Lung (tissue), 12 donors: Measurements from ENCODE around the gene MBNL1. TPM values are rescaled to one million over a fixed set of nuclear protein-coding genes. Genes with fewer than 3 reads are reported as not detected.

Source experiments
- ATAC-seq: fragments of 200-7000 bp; cut with Tn5 transposase; one replicate; pipeline ENCODE4 v1.9.1; 2020; ENCODE audit warnings: moderate number of reproducible peaks; ENCODE audit not compliant: insufficient read depth, low FRiP score
- DNase-seq, 3 donors: peaks; one replicate each; pipeline ENCODE4 v3.0.0-alpha.2; 2013 to 2017
- H3K27ac ChIP-seq, 2 donors: one replicate each; pipeline ENCODE4 v1.5.1; 2013; ENCODE audit warnings: mild to moderate bottlenecking in 2 of 2, moderate library complexity in 2 of 2, control low read depth in 1 of 2, inconsistent platforms in 1 of 2, low read depth in 1 of 2, low read length in 1 of 2
- H3K27me3 ChIP-seq, 3 donors: one replicate each; pipeline ENCODE4 v1.5.1; 2013; ENCODE audit warnings: low read length in 2 of 3; ENCODE audit not compliant: control insufficient read depth in 3 of 3, insufficient read depth in 3 of 3
- H3K36me3 ChIP-seq, 4 donors: one replicate each; pipeline ENCODE4 v1.5.1; 2013; ENCODE audit warnings: low read length in 4 of 4, mild to moderate bottlenecking in 1 of 4, moderate library complexity in 1 of 4; ENCODE audit not compliant: control insufficient read depth in 4 of 4, insufficient read depth in 4 of 4
- H3K4me1 ChIP-seq, 5 donors: one replicate each; pipeline ENCODE4 v1.5.1; 2013; ENCODE audit warnings: low read length in 5 of 5, mild to moderate bottlenecking in 2 of 5, moderate library complexity in 1 of 5; ENCODE audit not compliant: control insufficient read depth in 5 of 5, insufficient read depth in 5 of 5
- H3K4me3 ChIP-seq: one replicate; pipeline ENCODE4 v1.5.1; 2013; ENCODE audit warnings: mild to moderate bottlenecking, control low read depth, moderate library complexity
- H3K9ac ChIP-seq, 2 donors: one replicate each; pipeline ENCODE4 v1.5.1; 2013; ENCODE audit warnings: low read length in 2 of 2, control low read depth in 1 of 2; ENCODE audit not compliant: insufficient read depth in 1 of 2
- H3K9me3 ChIP-seq, 4 donors: one replicate each; pipeline ENCODE4 v1.5.1; 2013; ENCODE audit warnings: low read length in 3 of 4, mild to moderate bottlenecking in 1 of 4, moderate library complexity in 1 of 4; ENCODE audit not compliant: control insufficient read depth in 4 of 4, insufficient read depth in 3 of 4
- CTCF ChIP-seq: IDR thresholded peaks from 2 replicates; pipeline ENCODE4 v1.5.1; 2012; ENCODE audit warnings: mild to moderate bottlenecking; ENCODE audit errors: control extremely low read depth, extremely low read depth
- WGBS, 2 donors: extraction: QIAGEN DNeasy Blood & Tissue Kit; methylation state at CpG; one replicate each; pipeline ENCODE4 v1.1.7; 2013; 5-methylcytosine and 5-hydroxymethylcytosine counted together
- polyA plus RNA-seq, 2 donors: library from polyadenylated mRNA; stranded (reverse); fragments of 200-250 nt; gene quantifications; one replicate each; pipeline ENCODE4 v1.2.1, GENCODE V29; 2013
- total RNA-seq, 2 donors: library from RNA; depleted of rRNA in 1 of 2; stranded (reverse); fragments of >200 nt in 1 of 2; gene quantifications; one replicate each; pipeline ENCODE4 v1.2.1, GENCODE V29; 2014 to 2021
- donor health status: control.
- donor health status: control.
- donor health status: Bipolar disorder and iron deficiency.
- donor health status: healthy.
- donor health status: DM: yes; HTN: yes; CAD: no.

The MBNL1 gene
- total and polyA plus RNA-seq, 4 donors, result 55.3 to 266 (median 165) TPM

GRCh38 chr3:152276681-152277080, 8.0 kb downstream of the MBNL1 start:
- no peaks in the 10 kb centered on the region for H3K9me3 ChIP-seq

GRCh38 chr3:152277198-152277597, 8.5 kb downstream of the MBNL1 start:
- Histone ChIP-seq H3K9ac (no peak overlapping the region), H3K36me3 (no peaks in the 10 kb centered on the region), H3K27me3 (no peaks in the 10 kb centered on the region), H3K4me3 (no peak overlapping the region), H3K9me3 (no peaks in the 10 kb centered on the region), H3K4me1 (peaks cover 0 to 43% (median 18%) of the 10 kb centered on the region in 5 donors), H3K27ac (no peak overlapping the region)
- ATAC-seq, result no peak
- no peak for DNase-seq
- no peak for TF ChIP-seq CTCF
- WGBS, 2 donors, result 14 to 20% methylated on average over 1 of the region's 1 CpG

More at GRCh38 chr3:152276681-152277080, 8.0 kb downstream of the MBNL1 start:
- no peak for TF ChIP-seq CTCF
- Histone ChIP-seq H3K27ac (peak overlapping the region in 1 of 2 donors; percentile 33), H3K4me1 (peaks cover 0 to 43% (median 18%) of the 10 kb centered on the region in 5 donors), H3K27me3 (no peaks in the 10 kb centered on the region), H3K36me3 (no peaks in the 10 kb centered on the region), H3K4me3 (no peak overlapping the region), H3K9ac (no peak overlapping the region)
- ATAC-seq (no peak), DNase-seq (no peak)
- 79 to 91% methylated on average over 1 of the region's 1 CpG for WGBS, 2 donors

- no peaks in the 10 kb centered on the region for H3K36me3 ChIP-seq
- no peak for TF ChIP-seq CTCF
- no peak overlapping the region for H3K9ac ChIP-seq
- DNase-seq (no peak), ATAC-seq (no peak)
- H3K4me3 ChIP-seq, result no peak overlapping the region
- peaks cover 1 to 49% (median 30%) of the 10 kb centered on the region in 5 donors for H3K4me1 ChIP-seq
- peak overlapping the region in 1 of 2 donors; percentile 40 for H3K27ac ChIP-seq
- H3K27me3 ChIP-seq, result no peaks in the 10 kb centered on the region
- H3K9me3 ChIP-seq, result no peaks in the 10 kb centered on the region
- 52 to 58% methylated on average over 6 of the region's 6 CpGs for WGBS, 2 donors
Measured at GRCh38 chr3:152278756-152279427, 10.2 kb downstream of the MBNL1 start.

- no peak for TF ChIP-seq CTCF
- no peaks in the 10 kb centered on the region for H3K36me3 ChIP-seq
- ATAC-seq (no peak), DNase-seq (no peak)
- H3K27me3 ChIP-seq, result no peaks in the 10 kb centered on the region
- no peak overlapping the region for H3K4me3 ChIP-seq
- H3K9ac ChIP-seq, result no peak overlapping the region
- H3K27ac ChIP-seq, result peak overlapping the region in 1 of 2 donors; percentile 40
- no peaks in the 10 kb centered on the region for H3K9me3 ChIP-seq
- 62 to 80% methylated on average over 3 of the region's 3 CpGs for WGBS, 2 donors
- H3K4me1 ChIP-seq, result peaks cover 1 to 49% (median 30%) of the 10 kb centered on the region in 5 donors
Measured at GRCh38 chr3:152279479-152279878, 10.8 kb downstream of the MBNL1 start.
